ENCODE measurements around the gene RASGRF2. TPM values are rescaled to one million over a fixed set of nuclear protein-coding genes. Genes with fewer than 3 reads are reported as not detected.

Gene RASGRF2
- total RNA-seq, 1 donor from 2014 or later, result 2.6 TPM

DNA sequence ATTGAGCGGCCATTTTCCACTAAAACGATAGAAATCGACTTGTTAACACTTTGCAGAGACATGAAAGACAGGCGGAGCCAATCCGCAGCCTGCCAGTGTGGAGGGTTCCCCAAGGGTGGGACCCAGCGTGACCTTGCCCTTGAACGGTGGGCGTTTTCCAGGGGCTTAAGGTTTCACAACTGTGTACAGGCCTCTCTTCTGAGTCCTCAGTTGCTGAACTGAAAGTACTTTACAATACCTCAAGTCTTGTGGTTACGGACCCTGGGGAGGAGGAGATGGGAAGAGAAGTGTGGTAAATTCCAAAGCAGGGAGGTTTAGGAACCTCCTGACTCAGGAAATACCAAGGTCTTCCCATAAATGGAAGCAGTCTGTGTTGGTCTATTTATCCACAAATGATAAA, 204.8 kb downstream of the RASGRF2 start:
- H3K4me3 ChIP-seq (ENCODE audit: low read depth, low read length), result no peak overlapping the region
- TF ChIP-seq, protein P1, sequence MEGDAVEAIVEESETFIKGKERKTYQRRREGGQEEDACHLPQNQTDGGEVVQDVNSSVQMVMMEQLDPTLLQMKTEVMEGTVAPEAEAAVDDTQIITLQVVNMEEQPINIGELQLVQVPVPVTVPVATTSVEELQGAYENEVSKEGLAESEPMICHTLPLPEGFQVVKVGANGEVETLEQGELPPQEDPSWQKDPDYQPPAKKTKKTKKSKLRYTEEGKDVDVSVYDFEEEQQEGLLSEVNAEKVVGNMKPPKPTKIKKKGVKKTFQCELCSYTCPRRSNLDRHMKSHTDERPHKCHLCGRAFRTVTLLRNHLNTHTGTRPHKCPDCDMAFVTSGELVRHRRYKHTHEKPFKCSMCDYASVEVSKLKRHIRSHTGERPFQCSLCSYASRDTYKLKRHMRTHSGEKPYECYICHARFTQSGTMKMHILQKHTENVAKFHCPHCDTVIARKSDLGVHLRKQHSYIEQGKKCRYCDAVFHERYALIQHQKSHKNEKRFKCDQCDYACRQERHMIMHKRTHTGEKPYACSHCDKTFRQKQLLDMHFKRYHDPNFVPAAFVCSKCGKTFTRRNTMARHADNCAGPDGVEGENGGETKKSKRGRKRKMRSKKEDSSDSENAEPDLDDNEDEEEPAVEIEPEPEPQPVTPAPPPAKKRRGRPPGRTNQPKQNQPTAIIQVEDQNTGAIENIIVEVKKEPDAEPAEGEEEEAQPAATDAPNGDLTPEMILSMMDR (conservative IDR thresholded peaks at IDR 0.05; ENCODE audit: low read depth, low read length), result no peak
- DNase-seq (ENCODE audit: low read depth), result no peak

DNA sequence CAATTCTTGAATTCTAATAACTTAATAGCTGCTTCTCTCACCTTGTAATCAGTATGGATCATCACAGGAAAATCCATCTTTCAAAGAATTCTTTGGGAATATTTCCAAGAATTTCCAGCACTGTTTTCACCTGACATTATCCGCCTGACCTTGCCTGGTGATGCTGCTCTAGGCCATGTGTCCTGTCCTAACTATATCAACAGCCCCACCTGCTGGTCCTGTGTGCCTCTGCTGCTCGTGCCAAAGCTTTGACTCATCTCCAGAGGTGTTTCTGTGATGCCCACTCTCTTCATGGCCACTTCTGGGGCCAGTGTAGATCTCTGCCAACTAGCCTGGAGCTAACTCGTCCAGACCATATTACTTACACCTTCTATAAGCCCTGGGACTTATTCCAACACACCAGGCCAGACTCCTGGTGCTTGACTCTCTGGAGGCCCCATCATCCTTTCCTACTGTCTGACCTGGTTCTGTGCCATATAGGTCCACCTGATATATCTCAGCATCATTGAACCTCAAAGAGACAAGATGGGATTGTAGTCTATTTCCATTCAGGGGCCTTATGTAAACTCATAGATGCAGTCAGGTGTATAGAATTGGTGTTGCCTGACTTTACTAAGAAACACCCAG, 205.4 kb downstream of the RASGRF2 start:
- H3K4me3 ChIP-seq (ENCODE audit: low read depth, low read length), result no peak overlapping the region
- TF ChIP-seq, protein P1 (conservative IDR thresholded peaks at IDR 0.05; ENCODE audit: low read depth, low read length), result peak; percentile 93
- peak; percentile 15 for DNase-seq (ENCODE audit: low read depth)

DNA sequence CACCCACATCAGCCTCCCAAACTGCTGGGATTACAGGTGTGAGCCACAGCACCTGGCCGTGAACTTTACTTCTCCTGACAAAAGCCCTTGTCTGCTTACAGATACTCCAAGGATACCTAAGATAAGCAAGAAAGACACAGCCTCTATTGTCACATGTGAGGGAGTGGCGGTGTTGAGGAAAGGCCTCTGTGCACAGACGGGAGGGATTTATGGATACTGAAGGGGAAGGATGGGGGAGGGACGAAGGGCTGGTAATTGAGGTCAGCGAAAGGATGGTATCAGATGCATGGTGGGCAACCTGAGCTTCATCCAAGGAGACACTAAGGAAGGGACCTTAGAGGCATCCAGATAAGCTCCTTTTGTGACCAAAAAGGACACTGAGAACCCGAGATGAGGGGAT, 206.3 kb downstream of the RASGRF2 start:
- no peak overlapping the region for H3K4me3 ChIP-seq (ENCODE audit: low read depth, low read length)
- DNase-seq (ENCODE audit: low read depth), result no peak
- TF ChIP-seq, protein P1 (conservative IDR thresholded peaks at IDR 0.05; ENCODE audit: low read depth, low read length), result no peak

DNA sequence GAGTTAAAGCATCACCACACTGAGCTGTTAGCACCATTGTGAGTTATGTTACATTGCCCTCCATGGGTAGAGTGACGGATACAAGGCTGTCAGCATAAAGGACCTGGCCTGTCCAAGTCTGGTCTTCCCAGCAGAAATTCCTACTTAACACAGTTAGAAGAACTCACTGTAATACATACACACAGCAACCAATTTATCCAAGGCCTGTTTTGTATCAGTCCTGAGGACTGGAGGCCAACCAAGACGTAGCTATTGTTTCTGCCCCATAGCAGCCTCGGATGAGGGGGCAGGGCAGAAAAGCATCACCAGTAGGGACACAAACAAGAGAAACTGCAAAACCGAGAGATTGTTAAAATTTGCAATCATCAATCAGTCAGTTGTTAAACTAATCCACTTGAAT, 206.9 kb downstream of the RASGRF2 start:
- no peak overlapping the region for H3K4me3 ChIP-seq (ENCODE audit: low read depth, low read length)
- no peak for DNase-seq (ENCODE audit: low read depth)
- TF ChIP-seq, protein P1 (conservative IDR thresholded peaks at IDR 0.05; ENCODE audit: low read depth, low read length), result no peak

DNA sequence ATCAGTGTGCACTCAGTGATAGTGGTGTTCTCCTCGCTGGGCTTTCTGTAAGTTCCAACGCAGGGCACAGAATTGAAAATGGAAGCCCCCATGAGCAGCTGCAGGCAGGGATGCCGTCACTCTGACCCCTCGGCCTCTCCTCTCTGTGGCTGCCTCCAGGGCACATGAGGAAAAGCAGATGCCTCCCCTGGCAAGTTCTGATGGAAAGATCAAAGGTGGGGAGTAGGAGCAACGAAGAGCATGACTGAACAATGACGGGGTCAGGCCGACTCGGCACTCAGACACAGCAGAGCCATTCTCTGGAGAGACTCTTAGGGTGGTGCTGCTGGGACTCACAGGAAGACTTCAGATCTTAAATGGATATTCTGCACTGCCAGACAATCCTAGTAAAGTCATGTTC, 207.4 kb downstream of the RASGRF2 start:
- H3K4me3 ChIP-seq (ENCODE audit: low read depth, low read length), result no peak overlapping the region
- DNase-seq (ENCODE audit: low read depth), result no peak
- TF ChIP-seq, protein P1 (conservative IDR thresholded peaks at IDR 0.05; ENCODE audit: low read depth, low read length), result no peak

DNA sequence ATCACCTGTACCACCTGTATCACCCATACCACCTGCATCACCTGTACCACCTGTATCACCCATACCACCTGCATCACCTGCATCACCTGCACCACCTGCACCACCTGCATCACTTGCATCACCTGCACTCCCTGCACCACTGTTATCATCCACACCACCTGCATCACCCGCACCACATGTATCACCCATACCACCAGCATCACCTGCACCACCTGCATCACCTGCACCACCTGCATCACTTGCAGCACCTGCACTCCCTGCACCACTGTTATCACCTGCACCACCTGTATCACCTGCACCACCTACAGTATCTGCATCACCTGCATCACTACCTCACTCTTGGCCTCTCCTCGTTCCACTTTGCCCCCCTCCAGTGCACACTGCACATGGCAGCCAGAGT, 209.8 kb downstream of the RASGRF2 start:
- no peak for DNase-seq (ENCODE audit: low read depth)
- TF ChIP-seq, protein P1 (conservative IDR thresholded peaks at IDR 0.05; ENCODE audit: low read depth, low read length), result no peak

DNA sequence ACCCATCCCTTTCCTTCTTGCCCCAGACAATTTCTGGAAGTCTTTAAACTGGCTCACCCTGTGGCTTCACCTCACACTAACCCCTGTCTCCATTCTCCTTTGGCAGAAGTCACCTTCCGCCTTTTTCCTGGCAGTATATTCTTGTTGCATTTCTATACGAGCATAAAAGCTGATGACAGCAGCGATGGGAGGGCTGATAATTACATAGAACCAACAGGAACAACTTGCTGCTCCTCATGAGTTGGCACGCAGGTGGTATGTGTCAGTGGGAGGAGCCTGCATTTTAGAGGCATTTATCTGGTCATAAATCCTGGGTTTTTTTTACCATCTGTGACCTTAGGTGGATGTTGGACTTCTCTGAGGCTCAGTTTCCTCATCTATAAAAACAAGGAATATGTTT, 211.6 kb downstream of the RASGRF2 start:
- H3K4me3 ChIP-seq (ENCODE audit: low read depth, low read length), result no peak overlapping the region
- TF ChIP-seq, protein P1 (conservative IDR thresholded peaks at IDR 0.05; ENCODE audit: low read depth, low read length), result no peak
- DNase-seq (ENCODE audit: low read depth), result no peak

More for the DNA sequence above, 209.8 kb downstream of the RASGRF2 start:
- no peak overlapping the region for H3K4me3 ChIP-seq (ENCODE audit: low read depth, low read length)

Data from epithelial cell of proximal tubule (primary cell).